GM06990 (cell line): Measurements from ENCODE around the gene FHIT.

Experiments
- DNase-seq: peaks from one replicate; pipeline ENCODE4 v3.0.0-alpha.2; 2011; ENCODE audit not compliant: insufficient read length; ENCODE audit errors: extremely low read depth
- H3K27me3 ChIP-seq: replicated peaks from 2 replicates; pipeline ENCODE4 v1.6.0; 2011; ENCODE audit warnings: low read length; ENCODE audit not compliant: control insufficient read depth, insufficient read depth
- H3K36me3 ChIP-seq: 2 replicates; pipeline ENCODE4 v1.5.1; 2011; ENCODE audit warnings: low read length; ENCODE audit not compliant: control insufficient read depth, insufficient read depth
- H3K4me3 ChIP-seq: replicated peaks from 2 replicates; pipeline ENCODE4 v1.5.1; 2011; ENCODE audit warnings: low read depth, mild to moderate bottlenecking, control low read depth, low read length
- TF ChIP-seq, protein P1 (sequence below): IDR thresholded peaks from 2 replicates; pipeline ENCODE4 v1.5.1; 2011; ENCODE audit warnings: low read length, control low read depth, mild to moderate bottlenecking, inconsistent platforms; ENCODE audit not compliant: insufficient read depth, poor library complexity, severe bottlenecking

FHIT gene

DNA sequence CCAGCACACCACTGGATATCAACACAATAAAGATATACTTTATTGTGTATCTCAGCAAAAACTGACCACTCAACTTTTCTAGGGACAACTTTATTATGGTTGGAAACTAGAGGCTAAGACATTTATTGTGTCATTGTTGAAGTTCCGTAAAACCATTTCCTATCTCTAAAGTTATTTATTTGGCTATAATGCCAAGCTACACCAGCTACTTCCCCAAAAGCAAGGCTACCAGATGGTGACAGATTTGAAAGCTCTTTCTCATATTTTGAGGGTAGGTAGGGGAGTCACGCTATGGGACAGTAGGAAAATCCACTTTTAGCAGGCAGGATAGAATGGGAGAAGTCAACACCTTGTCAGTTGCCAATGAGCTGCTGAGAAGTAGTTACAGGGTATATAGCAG lies 1366.8 kb downstream of the FHIT start:
- TF ChIP-seq, protein P1, sequence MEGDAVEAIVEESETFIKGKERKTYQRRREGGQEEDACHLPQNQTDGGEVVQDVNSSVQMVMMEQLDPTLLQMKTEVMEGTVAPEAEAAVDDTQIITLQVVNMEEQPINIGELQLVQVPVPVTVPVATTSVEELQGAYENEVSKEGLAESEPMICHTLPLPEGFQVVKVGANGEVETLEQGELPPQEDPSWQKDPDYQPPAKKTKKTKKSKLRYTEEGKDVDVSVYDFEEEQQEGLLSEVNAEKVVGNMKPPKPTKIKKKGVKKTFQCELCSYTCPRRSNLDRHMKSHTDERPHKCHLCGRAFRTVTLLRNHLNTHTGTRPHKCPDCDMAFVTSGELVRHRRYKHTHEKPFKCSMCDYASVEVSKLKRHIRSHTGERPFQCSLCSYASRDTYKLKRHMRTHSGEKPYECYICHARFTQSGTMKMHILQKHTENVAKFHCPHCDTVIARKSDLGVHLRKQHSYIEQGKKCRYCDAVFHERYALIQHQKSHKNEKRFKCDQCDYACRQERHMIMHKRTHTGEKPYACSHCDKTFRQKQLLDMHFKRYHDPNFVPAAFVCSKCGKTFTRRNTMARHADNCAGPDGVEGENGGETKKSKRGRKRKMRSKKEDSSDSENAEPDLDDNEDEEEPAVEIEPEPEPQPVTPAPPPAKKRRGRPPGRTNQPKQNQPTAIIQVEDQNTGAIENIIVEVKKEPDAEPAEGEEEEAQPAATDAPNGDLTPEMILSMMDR = no peak
- no peaks in the 10 kb centered on the region for H3K36me3 ChIP-seq
- H3K4me3 ChIP-seq = no peak overlapping the region
- DNase-seq = no peak
- no peaks in the 10 kb centered on the region; the same call in 1 of the 2 replicates for H3K27me3 ChIP-seq

DNA sequence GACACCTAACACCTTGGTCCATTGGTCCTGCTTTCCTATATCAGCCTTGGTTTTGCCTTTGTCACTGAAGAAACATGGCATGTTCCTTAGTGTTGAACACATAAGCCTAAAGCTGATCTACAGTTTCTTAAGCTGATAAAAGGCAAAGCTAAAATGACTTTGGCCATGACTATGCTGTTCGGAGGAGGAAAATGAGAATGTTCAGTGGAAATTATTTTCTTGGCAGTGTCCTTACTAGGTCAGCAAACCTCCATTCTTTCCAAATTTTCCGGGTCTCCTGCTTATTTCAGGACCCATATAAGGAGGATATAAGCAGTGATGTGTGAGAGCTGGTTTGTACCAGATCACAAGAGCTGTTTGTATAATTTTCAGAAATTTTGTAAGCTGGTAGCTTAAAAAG lies 1368.5 kb downstream of the FHIT start:
- TF ChIP-seq, protein P1 = no peak
- DNase-seq = no peak
- H3K4me3 ChIP-seq = no peak overlapping the region
- no peaks in the 10 kb centered on the region for H3K36me3 ChIP-seq
- H3K27me3 ChIP-seq = no peaks in the 10 kb centered on the region; the same call in 1 of the 2 replicates

GRCh38 chr3:59880717-59881116 lies 1370.5 kb downstream of the FHIT start:
- TF ChIP-seq, protein P1 = no peak
- no peak for DNase-seq
- H3K27me3 ChIP-seq = no peaks in the 10 kb centered on the region
- no peak overlapping the region for H3K4me3 ChIP-seq
- H3K36me3 ChIP-seq = no peaks in the 10 kb centered on the region

DNA sequence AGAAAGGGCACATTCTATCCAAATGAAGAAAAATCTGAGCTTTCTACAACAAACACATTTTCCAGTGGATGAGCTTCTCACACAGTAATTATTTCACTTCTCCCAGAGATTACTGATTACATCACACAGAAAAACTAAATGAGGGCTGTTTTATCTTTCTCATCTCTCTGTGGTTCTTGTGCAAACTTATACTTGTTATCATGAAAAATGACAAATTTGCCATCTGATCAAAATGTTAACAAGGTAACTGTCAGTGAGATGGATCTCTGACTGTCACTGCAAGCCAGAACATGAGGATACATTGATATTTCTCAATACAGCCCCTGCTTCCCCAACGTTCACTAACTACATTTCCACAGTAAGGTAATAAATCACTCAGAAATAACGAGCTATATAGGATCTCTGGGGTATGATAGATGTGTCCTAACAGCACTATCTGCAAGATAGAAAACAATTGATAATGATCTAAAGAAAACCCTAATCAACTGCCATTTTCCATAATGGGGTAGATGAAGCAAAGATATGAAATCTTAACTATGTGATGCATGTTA lies 1372.1 kb downstream of the FHIT start:
- Histone ChIP-seq H3K27me3 (no peaks in the 10 kb centered on the region), H3K4me3 (no peak overlapping the region), H3K36me3 (no peaks in the 10 kb centered on the region)
- no peak for DNase-seq
- TF ChIP-seq, protein P1 = no peak

DNA sequence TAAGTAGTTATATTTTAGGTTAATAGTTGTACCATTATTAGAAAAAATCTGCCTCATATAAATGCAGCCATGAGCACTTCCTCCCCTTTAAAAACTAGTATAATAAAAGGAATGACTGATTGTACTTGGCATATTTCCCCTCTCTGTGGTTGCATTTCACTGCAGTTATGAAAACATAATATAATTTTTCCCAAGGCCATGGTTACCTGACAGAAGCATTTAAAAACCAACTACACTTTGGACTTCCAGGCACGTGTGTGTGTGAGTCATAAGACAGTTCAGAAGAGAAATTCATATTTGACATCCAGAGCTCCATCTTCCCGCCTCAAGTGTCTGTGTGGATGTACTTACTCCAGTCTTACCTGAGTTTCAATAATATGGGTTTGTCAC lies 1373.2 kb downstream of the FHIT start:
- DNase-seq = no peak
- Histone ChIP-seq H3K36me3 (no peaks in the 10 kb centered on the region), H3K27me3 (no peaks in the 10 kb centered on the region), H3K4me3 (no peak overlapping the region)
- TF ChIP-seq, protein P1 = no peak
